Daoy (cell line): ENCODE data around the gene TANGO2. TPM values are rescaled to one million over a fixed set of nuclear protein-coding genes. Genes with fewer than 3 reads are reported as not detected.

Experiments
- total RNA-seq: library from RNA; depleted of rRNA; stranded (reverse); fragments of >200 nt; shearing (Covaris generic); gene quantifications from 2 replicates; pipeline ENCODE4 v1.2.3, GENCODE V29; 2014; rRNA removed

TANGO2 gene
- total RNA-seq, 1 experiment from 2014 or later: 21.1 TPM

Other genes starting within 250 kb of the TANGO2 start
- 16.1 and 17.0 TPM in 2 replicates for gene GNB1L, start 166.2 kb upstream of the TANGO2 start, total RNA-seq
- 8.2 and 11.2 TPM in 2 replicates for gene RTL10, start 166.2 kb upstream of the TANGO2 start, total RNA-seq
- gene COMT, start 79.3 kb upstream of the TANGO2 start, total RNA-seq: 128 and 166 TPM in 2 replicates
- gene TXNRD2, start 79.3 kb upstream of the TANGO2 start, total RNA-seq: 31.9 and 40.2 TPM in 2 replicates
- gene ARVCF, start 4.3 kb upstream of the TANGO2 start, total RNA-seq: 3.4 and 6.2 TPM in 2 replicates
- gene DGCR8, start 59.1 kb downstream of the TANGO2 start, total RNA-seq: 22.3 and 27.9 TPM in 2 replicates
- gene RANBP1, start 95.0 kb downstream of the TANGO2 start, total RNA-seq: 1,098 and 1,301 TPM in 2 replicates
- 36.6 and 41.3 TPM in 2 replicates for gene TRMT2A, start 96.1 kb downstream of the TANGO2 start, total RNA-seq
- 3.3 and 20.7 TPM in 2 replicates for gene ZDHHC8, start 110.7 kb downstream of the TANGO2 start, total RNA-seq
- gene CCDC188, start 129.9 kb downstream of the TANGO2 start, total RNA-seq: 0.51 TPM in 1 of 2 replicates, not detected in the other
- 1.7 and 5.1 TPM in 2 replicates for gene RTN4R, start 247.2 kb downstream of the TANGO2 start, total RNA-seq